NCI-H146 treated with DMSO at 0.1 percent for 48 hours (cell line): ENCODE results near the gene DAP.
"Not testable (repeated sequence)": the region's sequence is repeated elsewhere in the genome, so short reads cannot be mapped to it uniquely, and the experiment has no call there.

Source experiments
- DNase-seq: peaks from one replicate; lab custom pipeline; 2025; ENCODE audit not compliant: unreplicated experiment; lab: John Stamatoyannopoulos, UW

The DAP gene

GRCh38 chr5:10735569-10736276 is 25.3 kb downstream of the DAP start:
- no peak for DNase-seq

- DNase-seq, result no peak
Observed at GRCh38 chr5:10734832-10735523, 26.1 kb downstream of the DAP start.

- DNase-seq, result no peak
Observed at GRCh38 chr5:10734037-10734709, 26.9 kb downstream of the DAP start.

- no peak for DNase-seq
Observed at GRCh38 chr5:10733426-10733825, 27.6 kb downstream of the DAP start.

- DNase-seq, result no peak
Observed at GRCh38 chr5:10731913-10732312, 29.1 kb downstream of the DAP start.

GRCh38 chr5:10730043-10730351 is 31.0 kb downstream of the DAP start:
- no peak for DNase-seq

- no peak for DNase-seq
Observed at GRCh38 chr5:10729320-10730042, 31.6 kb downstream of the DAP start.

GRCh38 chr5:10728679-10729078 is 32.4 kb downstream of the DAP start:
- DNase-seq, result no peak

GRCh38 chr5:10727861-10728260 is 33.2 kb downstream of the DAP start:
- no peak for DNase-seq

- no peak for DNase-seq
Observed at GRCh38 chr5:10726913-10727517, 34.0 kb downstream of the DAP start.

GRCh38 chr5:10726179-10726912 is 34.7 kb downstream of the DAP start:
- no peak for DNase-seq

GRCh38 chr5:10725636-10726035 is 35.4 kb downstream of the DAP start:
- DNase-seq, result no peak

- no peak for DNase-seq
Observed at GRCh38 chr5:10724781-10725507, 36.1 kb downstream of the DAP start.

- no peak for DNase-seq
Observed at GRCh38 chr5:10723514-10723913, 37.5 kb downstream of the DAP start.

- DNase-seq, result not testable (repeated sequence)
Observed at GRCh38 chr5:10720766-10721165, 40.3 kb downstream of the DAP start.

GRCh38 chr5:10719965-10720364 is 41.1 kb downstream of the DAP start:
- no peak for DNase-seq

- not testable (repeated sequence) for DNase-seq
Observed at GRCh38 chr5:10718617-10719016, 42.4 kb downstream of the DAP start.

- not testable (repeated sequence) for DNase-seq
Observed at GRCh38 chr5:10716825-10717224, 44.2 kb downstream of the DAP start.

GRCh38 chr5:10715605-10716290 is 45.3 kb downstream of the DAP start:
- DNase-seq, result no peak
